RCC 7860 (cell line): ENCODE measurements around the gene JKAMP.
A peak's percentile ranks its signal among the peaks of the same experiment; 100 is the strongest.

Experiments
- DNase-seq: peaks from one replicate; pipeline ENCODE4 v3.0.0-alpha.2; 2015; ENCODE audit warnings: low spot score
- FAIRE-seq: peaks from 2 replicates; lab custom pipeline; 2012; peaks lifted over from hg19 to GRCh38; lab: Jason Lieb, UNC

The JKAMP gene

GRCh38 chr14:59481407-59481806 lies 2.9 kb upstream of the JKAMP start:
- DNase-seq (no peak), FAIRE-seq (no peak)

DNA sequence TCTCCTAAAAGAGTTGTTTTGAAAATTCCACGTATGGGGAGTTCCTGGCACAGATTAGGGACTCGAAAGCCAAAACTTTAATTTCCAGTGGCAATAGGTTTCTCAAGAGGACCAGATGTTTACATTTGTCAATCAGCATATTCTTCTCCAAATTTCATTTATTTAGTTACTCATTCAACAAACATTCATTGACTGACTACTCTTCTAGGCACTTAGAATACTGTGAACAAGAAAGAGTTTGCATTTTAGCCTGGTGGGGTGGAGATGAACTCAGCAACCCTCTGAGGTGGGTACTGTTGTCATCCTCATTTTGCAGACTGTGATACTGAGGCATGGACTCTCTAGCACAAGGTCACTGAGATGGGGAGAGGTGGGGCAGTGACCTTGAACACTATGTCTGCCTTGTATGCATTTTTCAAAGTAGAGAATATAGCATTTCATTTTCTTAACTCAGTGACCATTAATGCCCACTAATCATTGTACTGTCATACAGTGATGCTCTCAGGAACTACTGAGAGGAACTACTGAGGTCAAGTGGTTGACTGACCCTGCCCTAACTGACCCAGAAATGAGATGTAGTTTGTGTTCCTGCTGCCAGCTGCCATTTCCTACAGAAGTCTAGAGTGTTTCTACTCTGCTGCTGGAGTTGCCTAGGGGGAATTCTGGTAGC lies 2.3 kb upstream of the JKAMP start:
- FAIRE-seq, result no peak
- DNase-seq, result peak; percentile 52

- FAIRE-seq, result peak; percentile 80
- peak; percentile 85 for DNase-seq
Observed at GRCh38 chr14:59482541-59483331, 1.6 kb upstream of the JKAMP start.

GRCh38 chr14:59483363-59483762 lies 954 bp upstream of the JKAMP start:
- no peak for FAIRE-seq
- peak; percentile 70 for DNase-seq

- no peak for DNase-seq
- FAIRE-seq, result no peak
Observed at GRCh38 chr14:59484639-59485175, 390 bp downstream of the JKAMP start.

DNA sequence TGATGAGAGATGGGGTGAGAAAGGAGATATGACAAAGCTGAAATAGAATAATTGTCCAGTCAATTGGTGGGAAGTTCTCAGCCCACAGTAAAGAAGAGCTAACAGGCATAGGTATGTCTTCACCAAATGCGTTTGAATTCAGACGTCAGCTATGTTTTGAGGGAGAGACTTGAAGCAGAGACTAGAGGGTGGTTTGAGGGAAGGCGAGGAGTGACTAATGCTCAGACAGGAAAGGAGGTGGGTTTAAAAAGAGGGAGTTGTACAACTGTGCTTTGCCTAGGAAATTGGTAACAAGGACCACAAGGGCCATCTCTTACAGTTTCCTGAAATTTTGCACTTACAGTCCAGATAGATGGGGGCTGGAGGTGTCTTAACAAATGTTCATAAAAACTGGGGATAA lies 6.4 kb downstream of the JKAMP start:
- DNase-seq (no peak), FAIRE-seq (no peak)

- FAIRE-seq (no peak), DNase-seq (no peak)
Observed at GRCh38 chr14:59492384-59492783, 8.1 kb downstream of the JKAMP start.

DNA sequence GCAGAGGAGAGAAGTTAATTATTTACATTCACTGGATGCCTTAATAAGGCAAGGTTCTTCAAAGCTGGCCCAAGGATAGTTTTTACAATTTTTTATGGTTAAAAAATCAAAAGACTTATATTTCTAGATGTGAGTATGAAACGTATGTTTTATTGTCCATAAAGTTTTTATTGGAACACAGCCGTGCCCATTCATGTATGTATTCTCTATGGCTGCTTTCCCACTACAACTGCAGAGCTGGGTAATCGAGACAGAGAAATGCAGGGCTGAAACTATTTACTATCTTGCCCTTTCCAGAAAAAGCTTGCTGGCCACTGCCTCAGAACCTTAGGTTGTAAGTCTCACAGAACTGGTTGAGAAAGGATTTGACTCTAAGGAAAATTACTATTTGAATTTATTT lies 16.4 kb downstream of the JKAMP start:
- DNase-seq, result no peak
- FAIRE-seq, result no peak

DNA sequence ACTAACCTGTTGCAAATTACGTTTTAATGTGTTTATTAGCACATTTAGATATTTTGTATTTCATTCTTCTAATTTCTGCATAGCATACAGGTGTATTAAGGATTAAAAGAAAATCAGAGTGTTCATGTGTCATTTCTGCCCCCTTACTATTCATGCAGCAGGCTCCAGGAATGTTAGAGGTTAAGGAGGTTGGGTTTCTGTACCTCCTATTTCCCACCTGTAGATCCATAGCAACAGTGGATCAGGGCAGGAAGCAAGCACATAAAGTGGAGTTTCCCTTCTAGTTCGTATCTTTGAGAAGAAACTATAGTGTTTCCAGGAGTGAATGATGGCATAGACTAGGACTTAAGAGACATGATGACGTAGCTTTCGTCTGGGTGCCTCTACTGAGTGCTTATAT lies 18.9 kb downstream of the JKAMP start:
- DNase-seq (no peak), FAIRE-seq (no peak)

DNA sequence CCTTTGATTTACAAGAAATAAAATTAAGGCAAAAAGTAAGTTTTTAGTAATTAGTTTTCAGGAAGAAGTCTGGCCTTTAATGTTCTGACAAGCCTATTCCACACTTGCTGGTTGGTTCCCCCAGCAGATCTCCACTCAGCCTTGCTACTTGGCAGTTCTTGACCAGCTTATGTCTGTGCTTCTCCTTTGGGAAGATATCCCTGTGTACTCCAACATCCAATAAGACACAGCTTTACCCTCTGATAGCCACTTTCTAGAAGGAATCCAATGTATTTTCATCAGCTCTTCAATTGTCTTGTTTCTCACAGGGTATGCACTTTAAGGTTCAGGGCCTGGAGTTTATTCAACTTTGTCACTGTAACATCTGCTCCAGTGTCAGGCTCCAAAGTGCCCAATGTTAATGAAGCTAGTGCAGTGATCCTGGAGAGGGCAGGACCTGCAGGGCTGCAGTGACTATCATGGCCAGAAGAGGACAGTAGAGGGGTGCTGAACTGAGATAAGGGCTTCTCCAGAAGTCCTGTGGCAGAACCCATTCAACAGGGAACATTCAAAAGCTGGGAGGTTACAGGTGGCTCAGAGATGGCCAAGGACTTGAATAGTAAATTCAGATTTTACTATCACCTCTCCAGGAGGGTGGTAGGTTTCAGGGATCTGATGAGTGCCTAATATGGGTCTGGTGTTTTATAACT lies 22.9 kb downstream of the JKAMP start:
- DNase-seq (no peak), FAIRE-seq (no peak)

DNA sequence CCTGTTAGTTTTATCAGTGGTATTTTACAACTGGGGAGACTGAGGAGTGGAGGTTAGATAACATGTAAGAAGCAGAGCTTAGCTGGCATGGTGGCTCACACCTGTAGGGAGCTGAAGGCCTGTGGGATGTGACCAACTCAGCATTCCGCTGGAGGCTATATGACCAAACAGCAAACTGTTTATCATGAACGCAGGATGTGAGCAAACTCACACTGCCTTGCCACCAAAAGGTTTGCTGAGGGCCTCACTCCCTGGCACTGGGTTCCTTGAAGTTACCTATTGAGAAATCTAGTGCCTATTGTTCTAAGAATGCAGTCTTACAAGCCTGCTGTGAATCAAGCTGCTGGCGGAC lies 23.4 kb downstream of the JKAMP start:
- no peak for FAIRE-seq
- no peak for DNase-seq

DNA sequence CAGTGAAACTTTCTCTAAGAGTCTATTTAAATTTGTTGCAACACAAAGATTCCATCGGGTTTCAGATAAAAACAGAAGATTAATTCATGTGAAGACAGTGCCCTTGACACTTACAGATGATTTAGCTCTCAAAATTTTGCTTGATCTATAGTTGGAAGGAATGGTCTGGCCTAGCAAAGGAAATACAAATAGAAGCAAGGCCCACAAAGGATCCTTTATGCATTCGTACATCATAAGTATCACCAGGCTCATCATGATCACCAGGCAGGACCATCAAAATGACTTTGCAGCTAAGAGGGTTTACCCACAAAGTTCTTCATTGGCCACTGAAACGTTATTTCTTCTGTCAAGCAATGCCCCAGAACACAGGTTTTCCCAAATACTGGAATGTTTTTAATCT lies 24.8 kb downstream of the JKAMP start:
- no peak for FAIRE-seq
- DNase-seq, result no peak

DNA sequence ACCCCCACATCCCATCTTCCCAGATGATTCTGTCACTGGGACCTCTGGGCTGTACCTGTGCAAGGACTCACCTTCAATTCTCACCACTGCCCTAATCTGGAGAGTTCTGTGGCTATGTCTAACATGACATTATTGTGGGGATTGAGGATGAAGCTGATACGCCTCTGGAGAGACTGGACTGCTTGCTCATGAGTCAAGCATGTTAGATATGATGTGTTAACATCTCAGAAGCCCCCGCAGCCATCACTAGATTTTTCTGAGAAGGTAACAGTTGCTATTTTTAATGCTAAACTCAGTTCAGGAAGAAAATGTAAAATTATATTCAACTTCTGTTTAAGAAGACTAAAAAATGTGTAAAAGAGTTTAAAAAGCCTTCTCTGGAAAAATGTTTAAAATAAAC lies 25.7 kb downstream of the JKAMP start:
- FAIRE-seq (no peak), DNase-seq (no peak)

- DNase-seq, result no peak
- FAIRE-seq, result no peak
Observed at GRCh38 chr14:59510966-59511365, 26.6 kb downstream of the JKAMP start.

GRCh38 chr14:59511916-59512575 lies 27.7 kb downstream of the JKAMP start:
- no peak for FAIRE-seq
- DNase-seq, result no peak

DNA sequence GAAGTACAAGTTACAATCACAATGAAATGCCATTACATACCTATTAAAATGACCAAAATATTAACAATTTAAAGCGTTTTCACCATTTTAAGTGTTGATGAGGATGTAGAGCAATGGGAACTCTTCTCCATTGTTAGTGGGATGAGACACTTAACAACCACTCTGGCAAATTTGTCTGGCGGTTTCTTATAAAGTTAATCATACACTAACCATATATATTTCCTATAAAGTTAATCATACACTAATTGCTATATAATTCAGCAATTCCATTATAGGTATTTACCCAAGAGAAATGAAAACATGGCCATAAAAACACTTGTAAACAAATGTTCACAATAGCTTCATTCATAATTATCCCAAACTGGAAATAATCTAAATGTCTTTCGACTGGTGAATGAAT lies 35.9 kb downstream of the JKAMP start:
- no peak for FAIRE-seq

GRCh38 chr14:59529189-59529588 lies 44.9 kb downstream of the JKAMP start:
- FAIRE-seq, result no peak

More for the DNA sequence above, 35.9 kb downstream of the JKAMP start:
- DNase-seq, result no peak

DNA sequence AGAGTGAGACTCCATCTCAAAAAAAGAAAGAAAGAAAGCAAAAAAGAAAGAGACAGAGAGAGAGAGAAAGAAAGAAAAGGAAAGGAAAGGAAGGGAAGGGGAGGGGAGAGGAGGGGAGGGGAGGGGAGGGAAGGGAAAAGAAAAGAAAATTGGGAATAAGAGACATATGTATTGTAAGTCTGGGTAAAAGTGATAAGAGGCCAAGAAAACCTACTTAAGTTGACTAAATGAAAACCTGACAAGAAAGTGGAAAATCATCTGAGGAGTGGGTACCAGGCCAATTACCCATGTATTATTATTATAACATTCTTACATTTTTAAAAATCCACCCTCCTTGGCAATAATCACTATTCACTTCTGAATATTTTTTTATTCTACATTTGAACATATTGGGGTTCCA lies 46.0 kb downstream of the JKAMP start:
- FAIRE-seq (no peak), DNase-seq (no peak)

More at GRCh38 chr14:59529189-59529588, 44.9 kb downstream of the JKAMP start:
- no peak for DNase-seq

- no peak for DNase-seq
- FAIRE-seq, result no peak
Observed at GRCh38 chr14:59532419-59532818, 48.1 kb downstream of the JKAMP start.

- FAIRE-seq (no peak), DNase-seq (no peak)
Observed at GRCh38 chr14:59534361-59534987, 50.2 kb downstream of the JKAMP start.

- no peak for DNase-seq
- no peak for FAIRE-seq
Observed at GRCh38 chr14:59537476-59537875, 53.2 kb downstream of the JKAMP start.
